ENCODE measurements around the gene MBOAT1. TPM values are rescaled to one million over a fixed set of nuclear protein-coding genes. Genes with fewer than 3 reads are reported as not detected.

MBOAT1 gene
- polyA plus RNA-seq, 1 donor (not counting 4 experiments of a cell fraction or from before 2014, with no cell fraction given), result 4.9 TPM

- H3K4me2 ChIP-seq (ENCODE audit: control insufficient read depth, extremely low read depth, insufficient read depth, low read depth, low read length), result no peak overlapping the region
- no peaks in the 10 kb centered on the region for H3K79me2 ChIP-seq (ENCODE audit: control insufficient read depth, insufficient read depth, low read length)
- H3K27me3 ChIP-seq (ENCODE audit: control insufficient read depth, extremely low read depth, insufficient read depth, low read length), result no peaks in the 10 kb centered on the region
- no peak overlapping the region for H2AFZ ChIP-seq (ENCODE audit: control insufficient read depth, low read length)
- dilution Hi-C loops (cut with MboI; ENCODE audit: extremely low pct_ligation_motif_present, low sequenced_read_pairs), result no loop called here
- DNase-seq (ENCODE audit: low read depth, low spot score) (no peak), FAIRE-seq (no peak)
- H3K36me3 ChIP-seq (ENCODE audit: control insufficient read depth in 2 of 2, extremely low read depth in 1 of 2, insufficient read depth in 2 of 2, low read length in 2 of 2), result no peaks in the 10 kb centered on the region
- H3K9me1 ChIP-seq (ENCODE audit: control insufficient read depth, extremely low read depth, insufficient read depth, low read length), result no peaks in the 10 kb centered on the region
- no peak overlapping the region for H3K4me3 ChIP-seq (ENCODE audit: control insufficient read depth in 2 of 3, extremely low read depth in 1 of 3, insufficient read depth in 2 of 3, low read depth in 1 of 3, low read length in 3 of 3)
- no peaks in the 10 kb centered on the region for H4K20me1 ChIP-seq (ENCODE audit: control insufficient read depth, extremely low read depth, insufficient read depth, low read length)
- no peaks in the 10 kb centered on the region for H3K9me3 ChIP-seq (ENCODE audit: control insufficient read depth, low read depth, low read length)
- no peak for TF ChIP-seq EZH2 (IDR thresholded peaks at IDR 0.05; ENCODE audit: low read length)
- TF ChIP-seq CTCF (optimal IDR thresholded peaks at IDR 0.05 in 1 of 3, IDR thresholded peaks at IDR 0.05 in 1 of 3, conservative IDR thresholded peaks at IDR 0.05 in 1 of 3; ENCODE audit: extremely low read depth in 1 of 3, insufficient read depth in 2 of 3, low read length in 3 of 3), result no peak
- no peak overlapping the region for H3K9ac ChIP-seq (ENCODE audit: control insufficient read depth, extremely low read depth, insufficient read depth, low read length)
- H3K27ac ChIP-seq (ENCODE audit: control insufficient read depth, insufficient read depth, low read length), result no peak overlapping the region
- H3K4me1 ChIP-seq (ENCODE audit: control insufficient read depth, extremely low read depth, insufficient read depth, low read length), result no peaks in the 10 kb centered on the region
These were observed 40.8 kb upstream of the MBOAT1 start for GRCh38 chr6:20253021-20253420.

- no peaks in the 10 kb centered on the region for H3K27me3 ChIP-seq (ENCODE audit: control insufficient read depth, extremely low read depth, insufficient read depth, low read length)
- dilution Hi-C loops (cut with MboI; ENCODE audit: extremely low pct_ligation_motif_present, low sequenced_read_pairs), result no loop called here
- H3K9me1 ChIP-seq (ENCODE audit: control insufficient read depth, extremely low read depth, insufficient read depth, low read length), result no peaks in the 10 kb centered on the region
- TF ChIP-seq EZH2 (IDR thresholded peaks at IDR 0.05; ENCODE audit: low read length) (no peak), CTCF (optimal IDR thresholded peaks at IDR 0.05 in 1 of 3, IDR thresholded peaks at IDR 0.05 in 1 of 3, conservative IDR thresholded peaks at IDR 0.05 in 1 of 3; ENCODE audit: extremely low read depth in 1 of 3, insufficient read depth in 2 of 3, low read length in 3 of 3) (no peak)
- H3K9me3 ChIP-seq (ENCODE audit: control insufficient read depth, low read depth, low read length), result no peaks in the 10 kb centered on the region
- no peak overlapping the region for H2AFZ ChIP-seq (ENCODE audit: control insufficient read depth, low read length)
- no peaks in the 10 kb centered on the region for H3K4me1 ChIP-seq (ENCODE audit: control insufficient read depth, extremely low read depth, insufficient read depth, low read length)
- no peak overlapping the region for H3K9ac ChIP-seq (ENCODE audit: control insufficient read depth, extremely low read depth, insufficient read depth, low read length)
- no peak overlapping the region for H3K4me2 ChIP-seq (ENCODE audit: control insufficient read depth, extremely low read depth, insufficient read depth, low read depth, low read length)
- no peak overlapping the region for H3K27ac ChIP-seq (ENCODE audit: control insufficient read depth, insufficient read depth, low read length)
- DNase-seq (ENCODE audit: low read depth, low spot score) (no peak), FAIRE-seq (no peak)
- H3K36me3 ChIP-seq (ENCODE audit: control insufficient read depth in 2 of 2, extremely low read depth in 1 of 2, insufficient read depth in 2 of 2, low read length in 2 of 2), result no peaks in the 10 kb centered on the region
- no peak overlapping the region for H3K4me3 ChIP-seq (ENCODE audit: control insufficient read depth in 2 of 3, extremely low read depth in 1 of 3, insufficient read depth in 2 of 3, low read depth in 1 of 3, low read length in 3 of 3)
- H4K20me1 ChIP-seq (ENCODE audit: control insufficient read depth, extremely low read depth, insufficient read depth, low read length), result no peaks in the 10 kb centered on the region
- no peaks in the 10 kb centered on the region for H3K79me2 ChIP-seq (ENCODE audit: control insufficient read depth, insufficient read depth, low read length)
These were observed 40.0 kb upstream of the MBOAT1 start for GRCh38 chr6:20252311-20252710.
